ENCODE data around the gene SYNGR3. TPM values are rescaled to one million over a fixed set of nuclear protein-coding genes. Genes with fewer than 3 reads are reported as not detected.

SYNGR3 gene
- total RNA-seq, 2 donors from 2014 or later, result 0.52 to 2.1 TPM

GRCh38 chr16:2022723-2023091 lies 32.9 kb downstream of the SYNGR3 start:
- Histone ChIP-seq H3K4me3 (peak overlapping the region in 1 of 2 donors; percentile 38), H3K4me1 (peaks cover 0 to 59% of the 10 kb centered on the region in 2 donors), H3K27me3 (peaks cover 7 to 9% of the 10 kb centered on the region in 2 donors), H3K27ac (no peak overlapping the region), H3K36me3 (no peaks in the 10 kb centered on the region), H3K9me3 (no peaks in the 10 kb centered on the region)
- DNase-seq (ENCODE audit: low spot score), result no peak
- TF ChIP-seq CTCF (IDR thresholded peaks at IDR 0.05), result no peak

- peaks cover 0 to 65% of the 10 kb centered on the region in 2 donors for H3K4me1 ChIP-seq
- H3K27ac ChIP-seq, result peak overlapping the region; percentile 55 to 63
- peak; percentile 98 to 99 for TF ChIP-seq CTCF (IDR thresholded peaks at IDR 0.05)
- H3K27me3 ChIP-seq, result peaks cover 7 to 9% of the 10 kb centered on the region in 2 donors
- no peaks in the 10 kb centered on the region for H3K9me3 ChIP-seq
- H3K36me3 ChIP-seq, result no peaks in the 10 kb centered on the region
- H3K4me3 ChIP-seq, result peak overlapping the region; percentile 10 to 38
- DNase-seq (ENCODE audit: low spot score), result peak; percentile 90
Measured at GRCh38 chr16:2023092-2024031, 33.6 kb downstream of the SYNGR3 start.

GRCh38 chr16:2024032-2024420 lies 34.3 kb downstream of the SYNGR3 start:
- TF ChIP-seq CTCF (IDR thresholded peaks at IDR 0.05), result no peak
- Histone ChIP-seq H3K4me3 (peak overlapping the region in 1 of 2 donors; percentile 38), H3K27me3 (peaks cover 7 to 9% of the 10 kb centered on the region in 2 donors), H3K36me3 (no peaks in the 10 kb centered on the region), H3K9me3 (no peaks in the 10 kb centered on the region), H3K27ac (peak overlapping the region; percentile 55 to 63), H3K4me1 (peaks cover 0 to 72% of the 10 kb centered on the region in 2 donors)
- DNase-seq (ENCODE audit: low spot score), result no peak

GRCh38 chr16:2025251-2025650 lies 35.5 kb downstream of the SYNGR3 start:
- no peaks in the 10 kb centered on the region for H3K9me3 ChIP-seq
- TF ChIP-seq CTCF (IDR thresholded peaks at IDR 0.05), result no peak
- peaks cover 0 to 71% of the 10 kb centered on the region in 2 donors for H3K4me1 ChIP-seq
- DNase-seq (ENCODE audit: low spot score), result no peak
- peaks cover 3 to 4% of the 10 kb centered on the region in 2 donors for H3K27me3 ChIP-seq
- H3K4me3 ChIP-seq, result no peak overlapping the region
- peaks cover 6% of the 10 kb centered on the region for H3K36me3 ChIP-seq
- no peak overlapping the region for H3K27ac ChIP-seq

- peak overlapping the region; percentile 47 to 66 for H3K27ac ChIP-seq
- H3K4me1 ChIP-seq, result peaks cover 0 to 64% of the 10 kb centered on the region in 2 donors
- H3K9me3 ChIP-seq, result no peaks in the 10 kb centered on the region
- H3K27me3 ChIP-seq, result no peaks in the 10 kb centered on the region
- TF ChIP-seq CTCF (IDR thresholded peaks at IDR 0.05), result no peak
- DNase-seq (ENCODE audit: low spot score), result no peak
- H3K36me3 ChIP-seq, result peaks cover 11% of the 10 kb centered on the region
- peak overlapping the region; percentile 24 to 74 for H3K4me3 ChIP-seq
Measured at GRCh38 chr16:2025878-2026460, 36.2 kb downstream of the SYNGR3 start.

Measured in right atrium auricular region (tissue), 2 donors.